Loucy (cell line): ENCODE measurements around the gene BTBD1.

Experiments used
- H2AFZ ChIP-seq: fragments of 200-600 bp; sonication (generic); 2 replicates; pipeline ENCODE4 v1.6.0; 2016; ENCODE audit warnings: antibody characterized with exemption, mild to moderate bottlenecking, low read length, moderate library complexity
- H3F3A ChIP-seq: fragments of 200-600 bp; 2 replicates; pipeline ENCODE4 v1.6.0; 2016; ENCODE audit warnings: antibody characterized with exemption, low read depth, mild to moderate bottlenecking
- H3K27me3 ChIP-seq: fragments of 200-600 bp; sonication (generic); 2 replicates; pipeline ENCODE4 v1.6.1; 2014; ENCODE audit warnings: low read length, mild to moderate bottlenecking; ENCODE audit not compliant: insufficient read depth, poor library complexity, severe bottlenecking
- H3K36me3 ChIP-seq: fragments of 200-600 bp; sonication (generic); 2 replicates; pipeline ENCODE4 v1.6.1; 2016; ENCODE audit warnings: low read length; ENCODE audit not compliant: insufficient read depth
- H3K4me1 ChIP-seq: fragments of 200-600 bp; sonication (generic); 2 replicates; pipeline ENCODE4 v1.5.1; 2014; ENCODE audit warnings: low read length, mild to moderate bottlenecking; ENCODE audit not compliant: insufficient read depth, poor library complexity, severe bottlenecking
- H3K4me2 ChIP-seq: fragments of 200-600 bp; sonication (generic); 2 replicates; pipeline ENCODE4 v1.6.0; 2014; ENCODE audit warnings: antibody characterized with exemption, low read length, low read depth, mild to moderate bottlenecking; ENCODE audit not compliant: poor library complexity, severe bottlenecking
- H3K4me3 ChIP-seq: fragments of 200-600 bp; sonication (generic); 2 replicates; pipeline ENCODE4 v1.5.1; 2014; ENCODE audit warnings: low read length, mild to moderate bottlenecking, mixed read lengths; ENCODE audit not compliant: poor library complexity, severe bottlenecking
- H3K79me2 ChIP-seq: fragments of 200-600 bp; sonication (generic); 2 replicates; pipeline ENCODE4 v1.6.1; 2014; ENCODE audit warnings: low read length; ENCODE audit not compliant: insufficient read depth
- H3K9ac ChIP-seq: fragments of 200-600 bp; sonication (generic); 2 replicates; pipeline ENCODE4 v1.6.0; 2014; ENCODE audit warnings: mild to moderate bottlenecking, low read depth, low read length, moderate library complexity; ENCODE audit not compliant: poor library complexity, severe bottlenecking
- H3K9me2 ChIP-seq: fragments of 200-600 bp; sonication (generic); replicated peaks from 2 replicates; pipeline ENCODE4 v1.6.1; 2016; ENCODE audit warnings: low read depth, low read length, mixed read lengths
- H3K9me3 ChIP-seq: fragments of 200-600 bp; sonication (generic); 2 replicates; pipeline ENCODE4 v1.6.1; 2014; ENCODE audit warnings: mild to moderate bottlenecking, antibody characterized with exemption, low read length, low read depth; ENCODE audit not compliant: insufficient read depth
- H4K20me1 ChIP-seq: fragments of 200-600 bp; sonication (generic); 2 replicates; pipeline ENCODE4 v1.6.0; 2014; ENCODE audit warnings: antibody characterized with exemption, low read length, mild to moderate bottlenecking; ENCODE audit not compliant: insufficient read depth, poor library complexity, severe bottlenecking
- CTCF ChIP-seq: fragments of 200-600 bp; sonication (generic); conservative IDR thresholded peaks from 2 replicates; pipeline ENCODE4 v1.5.1; 2014; ENCODE audit warnings: mild to moderate bottlenecking, antibody characterized with exemption, low read length
- EZH2phosphoT487 ChIP-seq: fragments of 200-600 bp; IDR thresholded peaks from 2 replicates; pipeline ENCODE4 v1.6.1; 2018; ENCODE audit warnings: antibody characterized with exemption, mild to moderate bottlenecking, moderate library complexity, borderline replicate concordance

The BTBD1 gene

GRCh38 chr15:83102346-83102745 lies 35.3 kb upstream of the BTBD1 start:
- no peaks in the 10 kb centered on the region for H3K36me3 ChIP-seq
- H3K27me3 ChIP-seq: peaks cover 7% of the 10 kb centered on the region
- no peak overlapping the region for H3K4me2 ChIP-seq
- H3K9ac ChIP-seq: no peak overlapping the region
- TF ChIP-seq EZH2phosphoT487 (no peak), CTCF (no peak)
- no peaks in the 10 kb centered on the region for H3K4me1 ChIP-seq
- no peaks in the 10 kb centered on the region for H3K9me2 ChIP-seq
- no peaks in the 10 kb centered on the region for H3K9me3 ChIP-seq
- H2AFZ ChIP-seq: no peak overlapping the region
- H3K4me3 ChIP-seq: no peak overlapping the region
- no peaks in the 10 kb centered on the region for H3F3A ChIP-seq
- H3K79me2 ChIP-seq: no peaks in the 10 kb centered on the region
- H4K20me1 ChIP-seq: no peaks in the 10 kb centered on the region

- Histone ChIP-seq H3K9ac (no peak overlapping the region), H3K27me3 (peaks cover 7% of the 10 kb centered on the region), H3K79me2 (no peaks in the 10 kb centered on the region), H3K4me3 (no peak overlapping the region), H3K9me3 (no peaks in the 10 kb centered on the region), H2AFZ (no peak overlapping the region), H4K20me1 (no peaks in the 10 kb centered on the region), H3K36me3 (no peaks in the 10 kb centered on the region), H3K4me1 (no peaks in the 10 kb centered on the region), H3F3A (no peaks in the 10 kb centered on the region), H3K4me2 (no peak overlapping the region), H3K9me2 (no peaks in the 10 kb centered on the region)
- TF ChIP-seq CTCF (no peak), EZH2phosphoT487 (no peak)
Measured at GRCh38 chr15:83100097-83100646, 33.1 kb upstream of the BTBD1 start.

GRCh38 chr15:83099290-83099689 lies 32.2 kb upstream of the BTBD1 start:
- TF ChIP-seq CTCF (no peak), EZH2phosphoT487 (no peak)
- Histone ChIP-seq H2AFZ (no peak overlapping the region), H3K9me3 (no peaks in the 10 kb centered on the region), H3K9ac (no peak overlapping the region), H3F3A (no peaks in the 10 kb centered on the region), H3K79me2 (no peaks in the 10 kb centered on the region), H3K4me1 (no peaks in the 10 kb centered on the region), H3K4me2 (no peak overlapping the region), H3K9me2 (no peaks in the 10 kb centered on the region), H3K27me3 (peaks cover 7% of the 10 kb centered on the region), H3K4me3 (no peak overlapping the region), H3K36me3 (no peaks in the 10 kb centered on the region), H4K20me1 (no peaks in the 10 kb centered on the region)
